Globus pallidus (tissue), 1 donor: Measurements from ENCODE around the gene TLN1.

Experiments used
- DNase-seq: peaks from one replicate; pipeline ENCODE4 v3.0.0-alpha.2; 2015; ENCODE audit warnings: low spot score

The TLN1 gene

GRCh38 chr9:35750256-35750531 lies 18.2 kb upstream of the TLN1 start:
- no peak for DNase-seq

- DNase-seq: no peak
These were observed 17.7 kb upstream of the TLN1 start for GRCh38 chr9:35749515-35750255.

GRCh38 chr9:35748858-35749514 lies 17.0 kb upstream of the TLN1 start, which contains the start of the genes GBA2 and RGP1:
Gene GBA2, minus strand, starts transcription at chr9:35749228. Its CDS starts 524 bp downstream, at chr9:35748704.
Gene RGP1, plus strand, starts transcription at chr9:35749287. Its CDS starts 469 bp downstream, at chr9:35749756.
- peak; percentile 77 for DNase-seq

GRCh38 chr9:35748242-35748857 lies 16.4 kb upstream of the TLN1 start:
- DNase-seq: no peak

- DNase-seq: no peak
These were observed 14.6 kb upstream of the TLN1 start for GRCh38 chr9:35746583-35746982.

GRCh38 chr9:35745569-35745968 lies 13.6 kb upstream of the TLN1 start:
- no peak for DNase-seq

GRCh38 chr9:35743880-35744518 lies 12.0 kb upstream of the TLN1 start:
- no peak for DNase-seq

GRCh38 chr9:35743452-35743851 lies 11.5 kb upstream of the TLN1 start:
- no peak for DNase-seq

GRCh38 chr9:35741740-35742139 lies 9.7 kb upstream of the TLN1 start:
- DNase-seq: no peak

- DNase-seq: no peak
These were observed 8.2 kb upstream of the TLN1 start for GRCh38 chr9:35740243-35740642.

- DNase-seq: no peak
These were observed 6.9 kb upstream of the TLN1 start for GRCh38 chr9:35738924-35739323.

- DNase-seq: no peak
These were observed 6.2 kb upstream of the TLN1 start for GRCh38 chr9:35738186-35738585.

GRCh38 chr9:35737143-35737542 lies 5.1 kb upstream of the TLN1 start:
- no peak for DNase-seq

GRCh38 chr9:35736201-35736633 lies 4.2 kb upstream of the TLN1 start:
- DNase-seq: no peak

GRCh38 chr9:35734096-35734495 lies 2.1 kb upstream of the TLN1 start:
- no peak for DNase-seq

- no peak for DNase-seq
These were observed 976 bp upstream of the TLN1 start for GRCh38 chr9:35732800-35733541.

GRCh38 chr9:35731415-35732184 lies 395 bp downstream of the TLN1 start:
- no peak for DNase-seq

GRCh38 chr9:35730486-35730854 lies 1.5 kb downstream of the TLN1 start:
- DNase-seq: no peak

- DNase-seq: peak; percentile 57
These were observed 2.1 kb downstream of the TLN1 start for GRCh38 chr9:35729700-35730485.

GRCh38 chr9:35729101-35729500 lies 2.9 kb downstream of the TLN1 start:
- no peak for DNase-seq
